KMS-11 (cell line): Measurements from ENCODE around the gene SHE.

Source experiments
- H2AFZ ChIP-seq: fragments of 200-600 bp; sonication (generic); 2 replicates; pipeline ENCODE4 v1.6.1; 2016; ENCODE audit warnings: antibody characterized with exemption, mixed run types, low read depth
- H3K27ac ChIP-seq: fragments of 200-600 bp; sonication (generic); 2 replicates; pipeline ENCODE4 v1.6.1; 2016; ENCODE audit warnings: mild to moderate bottlenecking, mixed run types
- H3K27me3 ChIP-seq: fragments of 200-600 bp; sonication (generic); 2 replicates; pipeline ENCODE4 v1.6.1; 2017; ENCODE audit warnings: mild to moderate bottlenecking, low read depth, mixed run types, moderate library complexity; ENCODE audit not compliant: insufficient read depth
- H3K36me3 ChIP-seq: fragments of 200-600 bp; sonication (generic); 2 replicates; pipeline ENCODE4 v1.6.1; 2017; ENCODE audit warnings: mild to moderate bottlenecking, mixed run types; ENCODE audit not compliant: insufficient read depth
- H3K4me1 ChIP-seq: fragments of 200-600 bp; sonication (generic); 2 replicates; pipeline ENCODE4 v1.6.1; 2016; ENCODE audit warnings: mild to moderate bottlenecking, low read depth, mixed run types; ENCODE audit not compliant: poor library complexity, severe bottlenecking
- H3K4me2 ChIP-seq: fragments of 200-600 bp; sonication (generic); 2 replicates; pipeline ENCODE4 v1.7.0; 2016; ENCODE audit warnings: mild to moderate bottlenecking, mixed run types
- H3K4me3 ChIP-seq: fragments of 200-600 bp; sonication (generic); IDR thresholded peaks from 2 replicates; pipeline ENCODE4 v1.6.1; 2017; ENCODE audit warnings: low read depth, low read length, mixed read lengths; ENCODE audit not compliant: insufficient read depth
- H3K79me2 ChIP-seq: fragments of 200-600 bp; sonication (generic); 2 replicates; pipeline ENCODE4 v1.6.1; 2016; ENCODE audit warnings: low read depth, mixed run types; ENCODE audit not compliant: insufficient read depth
- H3K9ac ChIP-seq: fragments of 200-600 bp; sonication (generic); 2 replicates; pipeline ENCODE4 v1.6.1; 2016; ENCODE audit warnings: mild to moderate bottlenecking, mixed run types
- H4K20me1 ChIP-seq: fragments of 200-600 bp; sonication (generic); 2 replicates; pipeline ENCODE4 v1.6.1; 2016; ENCODE audit warnings: mild to moderate bottlenecking, mixed run types; ENCODE audit not compliant: insufficient read depth
- TF ChIP-seq, protein P1 (sequence below): fragments of 200-600 bp; sonication (generic); conservative IDR thresholded peaks from 2 replicates; pipeline ENCODE4 v1.6.1; 2017; ENCODE audit warnings: low read depth, mild to moderate bottlenecking, antibody characterized with exemption, low read length, moderate library complexity, mixed read lengths

Gene SHE

DNA sequence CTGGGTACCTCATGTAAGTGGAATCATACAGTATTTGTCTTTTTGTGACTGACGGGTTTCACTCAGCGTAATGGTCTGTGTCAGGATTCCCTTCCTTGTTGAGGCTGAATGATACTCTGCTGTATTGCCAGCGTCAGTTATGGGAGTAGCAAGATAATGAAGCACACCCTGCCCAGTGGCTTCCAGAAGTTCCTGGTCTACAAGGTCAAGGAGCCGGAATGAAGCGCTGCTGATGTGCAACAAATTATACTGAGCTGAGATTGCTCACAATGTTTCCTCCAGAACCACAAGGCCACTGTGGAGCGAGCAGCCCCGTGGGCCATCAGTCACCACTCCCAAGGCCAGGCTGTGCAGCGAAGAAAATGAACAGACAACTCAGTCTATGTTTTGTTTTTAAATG is 24.2 kb downstream of the SHE start:
- Histone ChIP-seq H3K27ac (no peak overlapping the region), H3K4me1 (peaks cover 38% of the 10 kb centered on the region), H3K4me2 (no peak overlapping the region; the same call in 1 of the 2 replicates), H3K36me3 (no peaks in the 10 kb centered on the region), H4K20me1 (no peaks in the 10 kb centered on the region), H3K9ac (no peak overlapping the region), H3K79me2 (no peaks in the 10 kb centered on the region), H3K27me3 (no peaks in the 10 kb centered on the region), H2AFZ (no peak overlapping the region), H3K4me3 (no peak overlapping the region)
- TF ChIP-seq, protein P1, sequence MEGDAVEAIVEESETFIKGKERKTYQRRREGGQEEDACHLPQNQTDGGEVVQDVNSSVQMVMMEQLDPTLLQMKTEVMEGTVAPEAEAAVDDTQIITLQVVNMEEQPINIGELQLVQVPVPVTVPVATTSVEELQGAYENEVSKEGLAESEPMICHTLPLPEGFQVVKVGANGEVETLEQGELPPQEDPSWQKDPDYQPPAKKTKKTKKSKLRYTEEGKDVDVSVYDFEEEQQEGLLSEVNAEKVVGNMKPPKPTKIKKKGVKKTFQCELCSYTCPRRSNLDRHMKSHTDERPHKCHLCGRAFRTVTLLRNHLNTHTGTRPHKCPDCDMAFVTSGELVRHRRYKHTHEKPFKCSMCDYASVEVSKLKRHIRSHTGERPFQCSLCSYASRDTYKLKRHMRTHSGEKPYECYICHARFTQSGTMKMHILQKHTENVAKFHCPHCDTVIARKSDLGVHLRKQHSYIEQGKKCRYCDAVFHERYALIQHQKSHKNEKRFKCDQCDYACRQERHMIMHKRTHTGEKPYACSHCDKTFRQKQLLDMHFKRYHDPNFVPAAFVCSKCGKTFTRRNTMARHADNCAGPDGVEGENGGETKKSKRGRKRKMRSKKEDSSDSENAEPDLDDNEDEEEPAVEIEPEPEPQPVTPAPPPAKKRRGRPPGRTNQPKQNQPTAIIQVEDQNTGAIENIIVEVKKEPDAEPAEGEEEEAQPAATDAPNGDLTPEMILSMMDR = no peak

DNA sequence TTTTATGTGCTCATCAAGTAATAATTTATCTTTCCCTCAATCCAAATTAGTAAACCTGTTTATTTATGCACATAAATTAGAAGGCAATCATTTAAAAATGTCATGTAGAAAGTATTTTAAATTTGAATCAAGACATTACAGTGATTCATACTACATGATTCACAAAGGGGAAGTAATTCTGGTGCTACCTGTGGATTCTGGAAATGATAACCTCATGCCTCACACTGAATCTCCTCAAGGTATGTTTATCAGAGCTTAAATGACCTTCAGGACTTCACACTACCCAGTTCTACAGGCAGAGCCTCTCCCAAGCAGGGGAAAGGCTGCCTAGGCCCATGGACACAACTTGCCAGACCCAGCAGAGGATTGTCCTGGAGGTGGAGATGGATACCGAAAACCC is 25.4 kb downstream of the SHE start:
- Histone ChIP-seq H3K36me3 (no peaks in the 10 kb centered on the region), H3K4me3 (no peak overlapping the region), H4K20me1 (no peaks in the 10 kb centered on the region), H3K27ac (no peak overlapping the region), H3K79me2 (no peaks in the 10 kb centered on the region), H3K27me3 (no peaks in the 10 kb centered on the region), H3K9ac (no peak overlapping the region), H3K4me1 (peaks cover 38% of the 10 kb centered on the region), H2AFZ (no peak overlapping the region), H3K4me2 (no peak overlapping the region)
- TF ChIP-seq, protein P1 = no peak

DNA sequence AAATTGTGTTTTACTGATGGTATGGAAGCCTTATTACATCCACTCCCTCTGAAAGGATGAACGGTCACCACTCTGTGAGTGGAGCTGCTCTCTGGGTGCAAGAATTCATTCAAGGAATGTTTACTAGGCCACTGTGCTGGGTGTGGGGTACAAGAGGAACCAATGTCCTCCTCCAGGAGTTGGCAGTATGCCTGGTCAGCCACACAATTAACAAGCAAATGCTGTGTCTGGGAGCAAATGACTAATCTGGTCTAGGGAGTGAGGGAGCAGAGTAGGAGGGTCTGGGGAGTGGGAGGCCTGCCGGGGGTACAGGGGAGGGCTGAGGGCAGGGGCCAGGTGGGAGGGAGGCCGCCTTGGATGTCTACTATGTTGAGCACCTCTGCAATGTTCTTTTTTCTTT is 27.4 kb downstream of the SHE start:
- Histone ChIP-seq H3K79me2 (no peaks in the 10 kb centered on the region), H3K27ac (no peak overlapping the region), H3K36me3 (no peaks in the 10 kb centered on the region), H3K27me3 (0 out of 2 replicates have a peak, but pooled peaks cover 3% of the 10 kb centered on the region), H4K20me1 (no peaks in the 10 kb centered on the region), H2AFZ (no peak overlapping the region), H3K9ac (no peak overlapping the region), H3K4me3 (no peak overlapping the region), H3K4me1 (peaks cover 19% of the 10 kb centered on the region), H3K4me2 (no peak overlapping the region)
- TF ChIP-seq, protein P1 = no peak

DNA sequence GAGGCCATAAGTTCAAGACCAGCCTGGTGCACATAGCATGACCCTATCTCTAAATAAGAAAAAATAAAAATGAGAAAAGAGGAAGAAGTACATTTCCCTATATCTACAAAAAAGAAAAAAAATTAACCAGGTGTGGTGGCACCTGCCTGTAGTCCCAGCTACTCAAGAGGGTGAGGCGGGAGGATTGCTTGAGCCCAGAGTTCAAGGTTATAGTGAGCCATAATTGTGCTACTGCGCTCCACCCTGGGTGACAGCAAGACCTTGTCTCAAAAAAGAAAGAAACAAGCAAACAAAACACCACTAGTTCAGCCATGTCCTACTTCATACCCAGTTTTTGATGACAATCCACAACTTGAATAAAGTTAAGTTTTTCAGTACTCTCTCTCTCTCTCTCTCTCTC is 30.9 kb downstream of the SHE start:
- no peaks in the 10 kb centered on the region for H3K36me3 ChIP-seq
- TF ChIP-seq, protein P1 = no peak
- H3K4me3 ChIP-seq = no peak overlapping the region
- H3K27me3 ChIP-seq = peaks cover 15% of the 10 kb centered on the region; the same call in 1 of the 2 replicates
- H4K20me1 ChIP-seq = no peaks in the 10 kb centered on the region
- no peak overlapping the region for H3K27ac ChIP-seq
- H3K4me2 ChIP-seq = no peak overlapping the region
- no peak overlapping the region for H3K9ac ChIP-seq
- H2AFZ ChIP-seq = no peak overlapping the region
- no peaks in the 10 kb centered on the region for H3K79me2 ChIP-seq
- peaks cover 30% of the 10 kb centered on the region for H3K4me1 ChIP-seq
